HG03378 (cell line): Measurements from ENCODE around the gene ZFX.

Experiments
- ATAC-seq: cut with Tn5 transposase; IDR thresholded peaks from one replicate; pipeline ENCODE4 v1.9.1; 2021; ENCODE audit warnings: mild to moderate bottlenecking, moderate library complexity; ENCODE audit not compliant: unreplicated experiment

Gene ZFX

GRCh38 chrX:24200133-24200532 lies 50.6 kb downstream of the ZFX start:
- ATAC-seq = no peak

GRCh38 chrX:24201216-24201615 lies 51.7 kb downstream of the ZFX start:
- no peak for ATAC-seq

GRCh38 chrX:24202465-24203031 lies 53.0 kb downstream of the ZFX start:
- no peak for ATAC-seq

GRCh38 chrX:24203072-24203808 lies 53.7 kb downstream of the ZFX start:
- no peak for ATAC-seq

GRCh38 chrX:24204331-24204730 lies 54.8 kb downstream of the ZFX start:
- no peak for ATAC-seq

GRCh38 chrX:24204958-24205357 lies 55.4 kb downstream of the ZFX start:
- ATAC-seq = no peak

GRCh38 chrX:24207826-24208225 lies 58.3 kb downstream of the ZFX start:
- no peak for ATAC-seq

- no peak for ATAC-seq
These were observed 59.1 kb downstream of the ZFX start for GRCh38 chrX:24208496-24209240.

GRCh38 chrX:24210190-24210589 lies 60.7 kb downstream of the ZFX start:
- ATAC-seq = no peak

- no peak for ATAC-seq
These were observed 65.0 kb downstream of the ZFX start for GRCh38 chrX:24214568-24214967.

- ATAC-seq = no peak
These were observed 65.7 kb downstream of the ZFX start for GRCh38 chrX:24215272-24215671.

GRCh38 chrX:24216037-24216436 lies 66.5 kb downstream of the ZFX start:
- no peak for ATAC-seq

GRCh38 chrX:24216827-24217226 lies 67.3 kb downstream of the ZFX start:
- ATAC-seq = no peak

- no peak for ATAC-seq
These were observed 69.8 kb downstream of the ZFX start for GRCh38 chrX:24219320-24219719.

GRCh38 chrX:24221872-24222271 lies 72.3 kb downstream of the ZFX start:
- ATAC-seq = no peak

GRCh38 chrX:24225265-24225664 lies 75.7 kb downstream of the ZFX start:
- no peak for ATAC-seq

GRCh38 chrX:24226176-24226575 lies 76.6 kb downstream of the ZFX start:
- no peak for ATAC-seq

GRCh38 chrX:24228596-24228995 lies 79.1 kb downstream of the ZFX start:
- ATAC-seq = no peak

GRCh38 chrX:24229400-24229879 lies 79.9 kb downstream of the ZFX start:
- ATAC-seq = no peak

GRCh38 chrX:24229976-24230375 lies 80.4 kb downstream of the ZFX start:
- ATAC-seq = no peak

GRCh38 chrX:24231131-24231540 lies 81.6 kb downstream of the ZFX start:
- no peak for ATAC-seq

- no peak for ATAC-seq
These were observed 82.2 kb downstream of the ZFX start for GRCh38 chrX:24231641-24232179.
